ENCODE results near the gene ST3GAL5. TPM values are rescaled to one million over a fixed set of nuclear protein-coding genes. Genes with fewer than 3 reads are reported as not detected.

The ST3GAL5 gene
- total RNA-seq (25.8 TPM), polyA plus RNA-seq (10 to 100 TPM; 11.3 to 15.1 (median 13.5) TPM)

- H3K36me3 Mint-ChIP-seq, result peaks cover 5% of the 10 kb centered on the region
- peaks cover 37% of the 10 kb centered on the region for H3K4me1 ChIP-seq (ENCODE audit: control insufficient read depth, insufficient read depth, low read length, poor library complexity, severe bottlenecking)
- H3K9me3 ChIP-seq (ENCODE audit: control insufficient read depth in 2 of 2, low read length in 2 of 2), result no peaks in the 10 kb centered on the region
- peaks cover 5% of the 10 kb centered on the region for H3K27me3 Mint-ChIP-seq
- peaks cover 19 to 75% (median 54%) of the 10 kb centered on the region in 4 donors for H3K4me1 Mint-ChIP-seq
- H3K4me3 Mint-ChIP-seq, result peak within 1 kb of the TSS; percentile 97 to 98 (median 98)
- no peaks in the 10 kb centered on the region for H3K27me3 ChIP-seq (ENCODE audit: control insufficient read depth, insufficient read depth, low read length)
- no peaks in the 10 kb centered on the region for H3K36me3 ChIP-seq (ENCODE audit: control insufficient read depth, insufficient read depth, low read length)
- DNase-seq (peak; percentile 91 to 93 (median 91)), ATAC-seq (ENCODE audit: low read depth in 2 of 2) (peak; percentile 87 to 90)
- peak within 1 kb of the TSS; percentile 97 to 99 (median 98) for H3K27ac Mint-ChIP-seq
- H3K4me3 ChIP-seq (ENCODE audit: low read depth, low read length), result peak within 1 kb of the TSS; percentile 93
- peak within 1 kb of the TSS; percentile 83 for H3K27ac ChIP-seq (ENCODE audit: insufficient read depth, low read length, poor library complexity, severe bottlenecking)
- peaks cover 0 to 1% (median 0%) of the 10 kb centered on the region in 7 donors for H3K9me3 Mint-ChIP-seq
These were observed at the start of gene ST3GAL5 for GRCh38 chr2:85888684-85889626. TSS of gene ST3GAL5 (minus strand) at chr2:85888990. CDS start at chr2:85888905, 85 bp downstream.

GRCh38 chr2:85938456-85938855, 49.7 kb upstream of the ST3GAL5 start:
- Histone ChIP-seq H3K27me3 (ENCODE audit: control insufficient read depth, insufficient read depth, low read length) (no peaks in the 10 kb centered on the region), H3K9me3 (ENCODE audit: control insufficient read depth in 2 of 2, low read length in 2 of 2) (peaks cover 14 to 19% of the 10 kb centered on the region in 2 experiments), H3K36me3 (ENCODE audit: control insufficient read depth, insufficient read depth, low read length) (no peaks in the 10 kb centered on the region), H3K4me1 (ENCODE audit: control insufficient read depth, insufficient read depth, low read length, poor library complexity, severe bottlenecking) (no peaks in the 10 kb centered on the region), H3K27ac (ENCODE audit: insufficient read depth, low read length, poor library complexity, severe bottlenecking) (no peak overlapping the region), H3K4me3 (ENCODE audit: low read depth, low read length) (no peak overlapping the region)
- H3K27me3 Mint-ChIP-seq, result peaks cover 7% of the 10 kb centered on the region
- H3K4me1 Mint-ChIP-seq, result peaks cover 0 to 5% (median 2%) of the 10 kb centered on the region in 4 donors
- no peak overlapping the region for H3K27ac Mint-ChIP-seq
- H3K4me3 Mint-ChIP-seq, result no peak overlapping the region
- H3K9me3 Mint-ChIP-seq, result peaks cover 5 to 21% (median 11%) of the 10 kb centered on the region in 7 donors
- ATAC-seq (ENCODE audit: low read depth in 2 of 2) (no peak), DNase-seq (no peak)
- peaks cover 9% of the 10 kb centered on the region for H3K36me3 Mint-ChIP-seq

GRCh38 chr2:85937069-85937439, 48.3 kb upstream of the ST3GAL5 start:
- peaks cover 3% of the 10 kb centered on the region for H3K36me3 Mint-ChIP-seq
- no peak overlapping the region for H3K27ac Mint-ChIP-seq
- Histone ChIP-seq H3K27me3 (ENCODE audit: control insufficient read depth, insufficient read depth, low read length) (no peaks in the 10 kb centered on the region), H3K9me3 (ENCODE audit: control insufficient read depth in 2 of 2, low read length in 2 of 2) (peaks cover 5 to 7% of the 10 kb centered on the region in 2 experiments), H3K4me1 (ENCODE audit: control insufficient read depth, insufficient read depth, low read length, poor library complexity, severe bottlenecking) (peaks cover 4% of the 10 kb centered on the region), H3K27ac (ENCODE audit: insufficient read depth, low read length, poor library complexity, severe bottlenecking) (no peak overlapping the region), H3K36me3 (ENCODE audit: control insufficient read depth, insufficient read depth, low read length) (no peaks in the 10 kb centered on the region), H3K4me3 (ENCODE audit: low read depth, low read length) (no peak overlapping the region)
- peaks cover 7% of the 10 kb centered on the region for H3K27me3 Mint-ChIP-seq
- H3K4me1 Mint-ChIP-seq, result peaks cover 6 to 11% (median 7%) of the 10 kb centered on the region in 4 donors
- H3K4me3 Mint-ChIP-seq, result no peak overlapping the region
- ATAC-seq (ENCODE audit: low read depth in 2 of 2) (no peak), DNase-seq (no peak)
- peaks cover 1 to 11% (median 6%) of the 10 kb centered on the region in 7 donors for H3K9me3 Mint-ChIP-seq

- H3K4me1 Mint-ChIP-seq, result peaks cover 9 to 16% (median 11%) of the 10 kb centered on the region in 4 donors
- peaks cover 7% of the 10 kb centered on the region for H3K27me3 Mint-ChIP-seq
- H3K36me3 ChIP-seq (ENCODE audit: control insufficient read depth, insufficient read depth, low read length), result no peaks in the 10 kb centered on the region
- no peaks in the 10 kb centered on the region for H3K27me3 ChIP-seq (ENCODE audit: control insufficient read depth, insufficient read depth, low read length)
- peaks cover 3% of the 10 kb centered on the region for H3K36me3 Mint-ChIP-seq
- no peak overlapping the region for H3K4me3 ChIP-seq (ENCODE audit: low read depth, low read length)
- no peak for DNase-seq
- peaks cover 1 to 8% (median 4%) of the 10 kb centered on the region in 7 donors for H3K9me3 Mint-ChIP-seq
- H3K27ac Mint-ChIP-seq, result peak overlapping the region in 1 of 3 donors; percentile 57
- H3K4me3 Mint-ChIP-seq, result no peak overlapping the region
- no peak for ATAC-seq (ENCODE audit: low read depth in 2 of 2)
- peaks cover 0 to 6% of the 10 kb centered on the region in 2 experiments for H3K9me3 ChIP-seq (ENCODE audit: control insufficient read depth in 2 of 2, low read length in 2 of 2)
- no peak overlapping the region for H3K27ac ChIP-seq (ENCODE audit: insufficient read depth, low read length, poor library complexity, severe bottlenecking)
- H3K4me1 ChIP-seq (ENCODE audit: control insufficient read depth, insufficient read depth, low read length, poor library complexity, severe bottlenecking), result peaks cover 9% of the 10 kb centered on the region
These were observed 47.8 kb upstream of the ST3GAL5 start for GRCh38 chr2:85936421-85937068.

GRCh38 chr2:85935746-85936208, 47.0 kb upstream of the ST3GAL5 start:
- no peaks in the 10 kb centered on the region for H3K36me3 ChIP-seq (ENCODE audit: control insufficient read depth, insufficient read depth, low read length)
- H3K4me1 ChIP-seq (ENCODE audit: control insufficient read depth, insufficient read depth, low read length, poor library complexity, severe bottlenecking), result peaks cover 9% of the 10 kb centered on the region
- H3K27me3 Mint-ChIP-seq, result peaks cover 7% of the 10 kb centered on the region
- no peak overlapping the region for H3K27ac ChIP-seq (ENCODE audit: insufficient read depth, low read length, poor library complexity, severe bottlenecking)
- H3K9me3 ChIP-seq (ENCODE audit: control insufficient read depth in 2 of 2, low read length in 2 of 2), result no peaks in the 10 kb centered on the region
- H3K9me3 Mint-ChIP-seq, result peaks cover 0 to 2% (median 1%) of the 10 kb centered on the region in 7 donors
- no peak overlapping the region for H3K4me3 Mint-ChIP-seq
- H3K27ac Mint-ChIP-seq, result peak overlapping the region in 1 of 3 donors; percentile 57
- H3K4me3 ChIP-seq (ENCODE audit: low read depth, low read length), result no peak overlapping the region
- ATAC-seq (ENCODE audit: low read depth in 2 of 2) (no peak), DNase-seq (no peak)
- H3K4me1 Mint-ChIP-seq, result peaks cover 9 to 16% (median 12%) of the 10 kb centered on the region in 4 donors
- H3K36me3 Mint-ChIP-seq, result peaks cover 3% of the 10 kb centered on the region
- no peaks in the 10 kb centered on the region for H3K27me3 ChIP-seq (ENCODE audit: control insufficient read depth, insufficient read depth, low read length)

GRCh38 chr2:85935170-85935745, 46.5 kb upstream of the ST3GAL5 start:
- no peak overlapping the region for H3K4me3 ChIP-seq (ENCODE audit: low read depth, low read length)
- H3K4me1 Mint-ChIP-seq, result peaks cover 9 to 16% (median 12%) of the 10 kb centered on the region in 4 donors
- H3K4me1 ChIP-seq (ENCODE audit: control insufficient read depth, insufficient read depth, low read length, poor library complexity, severe bottlenecking), result peaks cover 9% of the 10 kb centered on the region
- no peaks in the 10 kb centered on the region for H3K27me3 ChIP-seq (ENCODE audit: control insufficient read depth, insufficient read depth, low read length)
- H3K27ac ChIP-seq (ENCODE audit: insufficient read depth, low read length, poor library complexity, severe bottlenecking), result no peak overlapping the region
- DNase-seq (no peak), ATAC-seq (ENCODE audit: low read depth in 2 of 2) (no peak)
- peaks cover 7% of the 10 kb centered on the region for H3K27me3 Mint-ChIP-seq
- peaks cover 0 to 1% (median 0%) of the 10 kb centered on the region in 7 donors for H3K9me3 Mint-ChIP-seq
- no peak overlapping the region for H3K27ac Mint-ChIP-seq
- no peaks in the 10 kb centered on the region for H3K36me3 ChIP-seq (ENCODE audit: control insufficient read depth, insufficient read depth, low read length)
- H3K9me3 ChIP-seq (ENCODE audit: control insufficient read depth in 2 of 2, low read length in 2 of 2), result no peaks in the 10 kb centered on the region
- H3K36me3 Mint-ChIP-seq, result peaks cover 3% of the 10 kb centered on the region
- H3K4me3 Mint-ChIP-seq, result no peak overlapping the region

- DNase-seq, result no peak
- Histone ChIP-seq H3K36me3 (ENCODE audit: control insufficient read depth, insufficient read depth, low read length) (no peaks in the 10 kb centered on the region), H3K9me3 (ENCODE audit: control insufficient read depth in 2 of 2, low read length in 2 of 2) (no peaks in the 10 kb centered on the region), H3K27me3 (ENCODE audit: control insufficient read depth, insufficient read depth, low read length) (no peaks in the 10 kb centered on the region), H3K4me3 (ENCODE audit: low read depth, low read length) (no peak overlapping the region), H3K27ac (ENCODE audit: insufficient read depth, low read length, poor library complexity, severe bottlenecking) (no peak overlapping the region), H3K4me1 (ENCODE audit: control insufficient read depth, insufficient read depth, low read length, poor library complexity, severe bottlenecking) (peaks cover 9% of the 10 kb centered on the region)
- Mint-ChIP-seq H3K4me1 (peaks cover 9 to 16% (median 12%) of the 10 kb centered on the region in 4 donors), H3K4me3 (no peak overlapping the region), H3K27me3 (peaks cover 7% of the 10 kb centered on the region), H3K27ac (peak overlapping the region in 1 of 3 donors; percentile 53), H3K9me3 (no peaks in the 10 kb centered on the region), H3K36me3 (peaks cover 3% of the 10 kb centered on the region)
- ATAC-seq (ENCODE audit: low read depth in 2 of 2), result no peak
These were observed 45.2 kb upstream of the ST3GAL5 start for GRCh38 chr2:85933753-85934594.

Measured in CD4-positive, CD25-positive, alpha-beta regulatory T cell (primary cell).